Measurements from ENCODE around the gene ONECUT3. TPM values are rescaled to one million over a fixed set of nuclear protein-coding genes. Genes with fewer than 3 reads are reported as not detected.
A peak's percentile ranks its signal among the peaks of the same experiment; 100 is the strongest.

ONECUT3 gene
- total and polyA plus RNA-seq, 2 donors from 2014 or later = not detected

- no peaks in the 10 kb centered on the region for H3K9me3 ChIP-seq (ENCODE audit: control insufficient read depth in 2 of 3, insufficient read depth in 1 of 3, low read length in 3 of 3)
- no peak for DNase-seq
- intact Hi-C loops (cut with DNase I) = no loop called here
- TF ChIP-seq, protein P1, sequence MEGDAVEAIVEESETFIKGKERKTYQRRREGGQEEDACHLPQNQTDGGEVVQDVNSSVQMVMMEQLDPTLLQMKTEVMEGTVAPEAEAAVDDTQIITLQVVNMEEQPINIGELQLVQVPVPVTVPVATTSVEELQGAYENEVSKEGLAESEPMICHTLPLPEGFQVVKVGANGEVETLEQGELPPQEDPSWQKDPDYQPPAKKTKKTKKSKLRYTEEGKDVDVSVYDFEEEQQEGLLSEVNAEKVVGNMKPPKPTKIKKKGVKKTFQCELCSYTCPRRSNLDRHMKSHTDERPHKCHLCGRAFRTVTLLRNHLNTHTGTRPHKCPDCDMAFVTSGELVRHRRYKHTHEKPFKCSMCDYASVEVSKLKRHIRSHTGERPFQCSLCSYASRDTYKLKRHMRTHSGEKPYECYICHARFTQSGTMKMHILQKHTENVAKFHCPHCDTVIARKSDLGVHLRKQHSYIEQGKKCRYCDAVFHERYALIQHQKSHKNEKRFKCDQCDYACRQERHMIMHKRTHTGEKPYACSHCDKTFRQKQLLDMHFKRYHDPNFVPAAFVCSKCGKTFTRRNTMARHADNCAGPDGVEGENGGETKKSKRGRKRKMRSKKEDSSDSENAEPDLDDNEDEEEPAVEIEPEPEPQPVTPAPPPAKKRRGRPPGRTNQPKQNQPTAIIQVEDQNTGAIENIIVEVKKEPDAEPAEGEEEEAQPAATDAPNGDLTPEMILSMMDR (IDR thresholded peaks at IDR 0.05; ENCODE audit: borderline replicate concordance, extremely low read depth, insufficient read depth) = no peak
- H3K27me3 ChIP-seq (ENCODE audit: control insufficient read depth, insufficient read depth, low read length) = no peaks in the 10 kb centered on the region
- no peak overlapping the region for H3K9ac ChIP-seq (ENCODE audit: low read length in 3 of 3)
- H3K4me1 ChIP-seq (ENCODE audit: control insufficient read depth in 2 of 3, insufficient read depth in 2 of 3, low read depth in 1 of 3, low read length in 3 of 3) = peaks cover 0 to 8% (median 3%) of the 10 kb centered on the region in 3 donors
- H3K36me3 ChIP-seq (ENCODE audit: control insufficient read depth in 2 of 3, insufficient read depth in 3 of 3, low read length in 3 of 3) = peaks cover 0 to 5% (median 3%) of the 10 kb centered on the region in 3 donors
- no peak for FAIRE-seq
- H3K27ac ChIP-seq (ENCODE audit: low read depth in 2 of 2, low read length in 2 of 2) = peak overlapping the region in 1 of 2 donors; percentile 43
- H3K4me3 ChIP-seq (ENCODE audit: low read length in 3 of 3) = peak overlapping the region in 1 of 3 donors; percentile 29
Measured at GRCh38 chr19:1827566-1828278, 74.4 kb downstream of the ONECUT3 start.

- Histone ChIP-seq H3K36me3 (ENCODE audit: control insufficient read depth in 2 of 3, insufficient read depth in 3 of 3, low read length in 3 of 3) (peaks cover 0 to 5% (median 3%) of the 10 kb centered on the region in 3 donors), H3K4me3 (ENCODE audit: low read length in 3 of 3) (peak overlapping the region in 1 of 3 donors; percentile 29), H3K9me3 (ENCODE audit: control insufficient read depth in 2 of 3, insufficient read depth in 1 of 3, low read length in 3 of 3) (no peaks in the 10 kb centered on the region), H3K27me3 (ENCODE audit: control insufficient read depth, insufficient read depth, low read length) (no peaks in the 10 kb centered on the region), H3K27ac (ENCODE audit: low read depth in 2 of 2, low read length in 2 of 2) (no peak overlapping the region), H3K9ac (ENCODE audit: low read length in 3 of 3) (no peak overlapping the region), H3K4me1 (ENCODE audit: control insufficient read depth in 2 of 3, insufficient read depth in 2 of 3, low read depth in 1 of 3, low read length in 3 of 3) (peaks cover 0 to 8% (median 3%) of the 10 kb centered on the region in 3 donors)
- no peak for FAIRE-seq
- peak in 1 of 5 donors; percentile 73 for DNase-seq
- intact Hi-C loops (cut with DNase I) = no loop called here
- TF ChIP-seq, protein P1 (IDR thresholded peaks at IDR 0.05; ENCODE audit: borderline replicate concordance, extremely low read depth, insufficient read depth) = no peak
Measured at GRCh38 chr19:1828279-1829238, 75.3 kb downstream of the ONECUT3 start.

- Histone ChIP-seq H3K27ac (ENCODE audit: low read depth in 2 of 2, low read length in 2 of 2) (no peak overlapping the region), H3K36me3 (ENCODE audit: control insufficient read depth in 2 of 3, insufficient read depth in 3 of 3, low read length in 3 of 3) (peaks cover 0 to 5% (median 3%) of the 10 kb centered on the region in 3 donors), H3K27me3 (ENCODE audit: control insufficient read depth, insufficient read depth, low read length) (no peaks in the 10 kb centered on the region), H3K4me3 (ENCODE audit: low read length in 3 of 3) (no peak overlapping the region), H3K9ac (ENCODE audit: low read length in 3 of 3) (no peak overlapping the region), H3K4me1 (ENCODE audit: control insufficient read depth in 2 of 3, insufficient read depth in 2 of 3, low read depth in 1 of 3, low read length in 3 of 3) (peaks cover 0 to 8% (median 8%) of the 10 kb centered on the region in 3 donors), H3K9me3 (ENCODE audit: control insufficient read depth in 2 of 3, insufficient read depth in 1 of 3, low read length in 3 of 3) (no peaks in the 10 kb centered on the region)
- intact Hi-C loops (cut with DNase I) = no loop called here
- TF ChIP-seq, protein P1 (IDR thresholded peaks at IDR 0.05; ENCODE audit: borderline replicate concordance, extremely low read depth, insufficient read depth) = no peak
- FAIRE-seq = no peak
- no peak for DNase-seq
Measured at GRCh38 chr19:1829958-1830357, 76.7 kb downstream of the ONECUT3 start.
